ENCODE measurements around the gene GMPPA. TPM values are rescaled to one million over a fixed set of nuclear protein-coding genes. Genes with fewer than 3 reads are reported as not detected.

Gene GMPPA
- total RNA-seq, 1 donor from 2014 or later = 34.1 TPM

- peaks cover 5% of the 10 kb centered on the region for H3K36me3 ChIP-seq (ENCODE audit: control insufficient read depth, insufficient read depth, low read length)
- no peak for DNase-seq (ENCODE audit: low read depth)
- TF ChIP-seq, protein P1, sequence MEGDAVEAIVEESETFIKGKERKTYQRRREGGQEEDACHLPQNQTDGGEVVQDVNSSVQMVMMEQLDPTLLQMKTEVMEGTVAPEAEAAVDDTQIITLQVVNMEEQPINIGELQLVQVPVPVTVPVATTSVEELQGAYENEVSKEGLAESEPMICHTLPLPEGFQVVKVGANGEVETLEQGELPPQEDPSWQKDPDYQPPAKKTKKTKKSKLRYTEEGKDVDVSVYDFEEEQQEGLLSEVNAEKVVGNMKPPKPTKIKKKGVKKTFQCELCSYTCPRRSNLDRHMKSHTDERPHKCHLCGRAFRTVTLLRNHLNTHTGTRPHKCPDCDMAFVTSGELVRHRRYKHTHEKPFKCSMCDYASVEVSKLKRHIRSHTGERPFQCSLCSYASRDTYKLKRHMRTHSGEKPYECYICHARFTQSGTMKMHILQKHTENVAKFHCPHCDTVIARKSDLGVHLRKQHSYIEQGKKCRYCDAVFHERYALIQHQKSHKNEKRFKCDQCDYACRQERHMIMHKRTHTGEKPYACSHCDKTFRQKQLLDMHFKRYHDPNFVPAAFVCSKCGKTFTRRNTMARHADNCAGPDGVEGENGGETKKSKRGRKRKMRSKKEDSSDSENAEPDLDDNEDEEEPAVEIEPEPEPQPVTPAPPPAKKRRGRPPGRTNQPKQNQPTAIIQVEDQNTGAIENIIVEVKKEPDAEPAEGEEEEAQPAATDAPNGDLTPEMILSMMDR (IDR thresholded peaks at IDR 0.05; ENCODE audit: insufficient read depth, low read length, poor library complexity, severe bottlenecking) = no peak
- H3K4me3 ChIP-seq (ENCODE audit: low read depth, low read length) = no peak overlapping the region
- H3K27me3 ChIP-seq (ENCODE audit: control insufficient read depth, insufficient read depth, low read length) = no peaks in the 10 kb centered on the region
These were observed 31.6 kb upstream of the GMPPA start for GRCh38 chr2:219466816-219467735.

DNA sequence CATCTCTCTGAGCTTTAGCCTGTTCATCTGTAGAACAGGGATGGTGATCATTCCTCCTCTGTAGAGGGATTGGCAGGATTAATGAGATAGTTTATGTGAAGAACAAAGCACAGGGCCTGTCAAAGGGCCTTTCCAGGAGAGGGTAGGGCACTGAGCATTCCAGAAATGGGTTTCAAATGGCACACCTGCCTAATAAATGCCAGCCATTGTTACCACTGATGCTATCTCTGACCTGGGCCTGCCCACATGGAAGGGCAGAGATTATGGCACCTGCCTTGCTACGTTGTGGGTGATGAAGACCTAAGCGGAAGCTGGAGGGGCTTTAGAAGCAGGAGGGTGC, 31.0 kb upstream of the GMPPA start:
- Histone ChIP-seq H3K4me3 (ENCODE audit: low read depth, low read length) (no peak overlapping the region), H3K36me3 (ENCODE audit: control insufficient read depth, insufficient read depth, low read length) (peaks cover 3% of the 10 kb centered on the region), H3K27me3 (ENCODE audit: control insufficient read depth, insufficient read depth, low read length) (no peaks in the 10 kb centered on the region)
- no peak for DNase-seq (ENCODE audit: low read depth)
- TF ChIP-seq, protein P1 (IDR thresholded peaks at IDR 0.05; ENCODE audit: insufficient read depth, low read length, poor library complexity, severe bottlenecking) = no peak

- TF ChIP-seq, protein P1 (IDR thresholded peaks at IDR 0.05; ENCODE audit: insufficient read depth, low read length, poor library complexity, severe bottlenecking) = no peak
- H3K36me3 ChIP-seq (ENCODE audit: control insufficient read depth, insufficient read depth, low read length) = peaks cover 3% of the 10 kb centered on the region
- no peak for DNase-seq (ENCODE audit: low read depth)
- H3K27me3 ChIP-seq (ENCODE audit: control insufficient read depth, insufficient read depth, low read length) = no peaks in the 10 kb centered on the region
- no peak overlapping the region for H3K4me3 ChIP-seq (ENCODE audit: low read depth, low read length)
These were observed 30.1 kb upstream of the GMPPA start for GRCh38 chr2:219468410-219469185.

DNA sequence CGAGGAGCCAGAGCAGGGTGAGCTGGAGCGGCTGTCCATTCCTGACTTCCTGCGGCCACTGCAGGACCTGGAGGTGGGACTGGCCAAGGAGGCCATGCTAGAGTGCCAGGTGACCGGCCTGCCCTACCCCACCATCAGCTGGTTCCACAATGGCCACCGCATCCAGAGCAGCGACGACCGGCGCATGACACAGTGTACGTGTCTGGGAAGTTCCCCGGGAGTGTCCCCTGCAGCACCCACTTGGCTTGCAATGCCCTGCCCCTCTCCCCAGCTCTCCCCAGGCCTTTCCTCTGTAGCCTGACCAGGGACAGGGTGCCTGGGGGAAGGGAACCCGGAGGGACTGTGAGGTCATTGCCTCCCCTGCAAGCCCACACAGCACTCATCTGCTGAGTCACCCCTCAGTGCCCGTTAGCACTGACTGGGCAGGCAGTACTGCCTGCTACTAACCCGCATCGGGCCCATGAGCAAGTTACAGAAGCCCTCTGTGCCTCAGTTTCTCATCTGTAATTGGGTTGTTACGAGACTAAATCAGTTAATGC, 29.4 kb upstream of the GMPPA start:
- H3K4me3 ChIP-seq (ENCODE audit: low read depth, low read length) = no peak overlapping the region

GRCh38 chr2:219470429-219470828, 28.3 kb upstream of the GMPPA start:
- DNase-seq (ENCODE audit: low read depth) = no peak
- no peak overlapping the region for H3K4me3 ChIP-seq (ENCODE audit: low read depth, low read length)
- H3K36me3 ChIP-seq (ENCODE audit: control insufficient read depth, insufficient read depth, low read length) = peaks cover 3% of the 10 kb centered on the region
- no peaks in the 10 kb centered on the region for H3K27me3 ChIP-seq (ENCODE audit: control insufficient read depth, insufficient read depth, low read length)
- TF ChIP-seq, protein P1 (IDR thresholded peaks at IDR 0.05; ENCODE audit: insufficient read depth, low read length, poor library complexity, severe bottlenecking) = no peak

More for the DNA sequence above, 29.4 kb upstream of the GMPPA start:
- H3K36me3 ChIP-seq (ENCODE audit: control insufficient read depth, insufficient read depth, low read length) = peaks cover 3% of the 10 kb centered on the region
- TF ChIP-seq, protein P1 (IDR thresholded peaks at IDR 0.05; ENCODE audit: insufficient read depth, low read length, poor library complexity, severe bottlenecking) = no peak
- H3K27me3 ChIP-seq (ENCODE audit: control insufficient read depth, insufficient read depth, low read length) = no peaks in the 10 kb centered on the region
- no peak for DNase-seq (ENCODE audit: low read depth)
